ENCODE measurements around the gene PTPRH. TPM values are rescaled to one million over a fixed set of nuclear protein-coding genes. Genes with fewer than 3 reads are reported as not detected.

Gene PTPRH
- total RNA-seq, 1 donor from 2014 or later: not detected

DNA sequence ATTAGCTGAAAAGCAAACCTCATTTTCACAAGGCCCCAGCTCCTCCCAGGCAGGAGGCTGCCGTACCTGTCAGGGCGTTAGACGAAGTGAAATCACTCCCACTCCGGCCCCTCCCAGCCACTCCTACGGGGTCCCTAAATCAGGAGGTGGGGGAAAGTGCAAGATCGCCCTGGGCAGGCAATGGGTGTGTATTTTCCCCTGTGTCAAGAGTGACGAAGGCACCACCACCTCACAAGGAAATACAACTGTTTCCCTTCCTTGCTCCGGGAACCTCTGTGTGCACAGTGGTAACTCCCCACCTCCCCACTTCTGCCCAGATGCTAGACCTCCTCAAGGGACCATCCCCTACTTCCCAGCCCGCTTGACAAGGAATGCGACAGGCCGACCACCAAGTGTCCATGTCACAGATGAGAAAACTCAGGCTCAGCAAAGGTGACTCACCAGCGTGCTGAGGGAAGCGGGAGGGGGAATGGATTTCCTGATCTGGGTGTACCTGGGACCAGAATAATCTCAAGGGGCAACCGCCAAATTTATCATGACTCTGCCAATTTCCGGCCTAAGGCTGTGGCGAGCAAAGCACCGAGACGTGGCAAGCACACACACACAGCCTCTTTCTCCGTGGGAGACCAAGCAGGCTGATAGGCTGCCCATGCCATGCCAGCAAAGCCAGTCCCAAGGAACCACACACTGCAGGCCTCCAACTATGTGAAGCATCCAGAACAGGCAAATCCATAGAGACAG, 42.2 kb upstream of the PTPRH start:
- H3K36me3 Mint-ChIP-seq (ENCODE audit: low read depth): peaks cover 43% of the 10 kb centered on the region
- H3K9me3 Mint-ChIP-seq: no peaks in the 10 kb centered on the region
- peak; percentile 32 for DNase-seq (ENCODE audit: low spot score)
- intact Hi-C loops (cut with micrococcal nuclease): loop anchor here (5.0 to 10.0 kb wide), 3 partner anchors 34 to 1047 kb away; partner anchors contain the start of genes CCDC106, RPS9, ZNF580 and ZNF581
- H3K27ac Mint-ChIP-seq: peak overlapping the region; percentile 98
- H3K27me3 Mint-ChIP-seq (ENCODE audit: low read depth): no peaks in the 10 kb centered on the region
- H3K4me3 Mint-ChIP-seq (ENCODE audit: low read depth): peak overlapping the region; percentile 82
- peaks cover 50% of the 10 kb centered on the region for H3K4me1 Mint-ChIP-seq (ENCODE audit: low read depth)

DNA sequence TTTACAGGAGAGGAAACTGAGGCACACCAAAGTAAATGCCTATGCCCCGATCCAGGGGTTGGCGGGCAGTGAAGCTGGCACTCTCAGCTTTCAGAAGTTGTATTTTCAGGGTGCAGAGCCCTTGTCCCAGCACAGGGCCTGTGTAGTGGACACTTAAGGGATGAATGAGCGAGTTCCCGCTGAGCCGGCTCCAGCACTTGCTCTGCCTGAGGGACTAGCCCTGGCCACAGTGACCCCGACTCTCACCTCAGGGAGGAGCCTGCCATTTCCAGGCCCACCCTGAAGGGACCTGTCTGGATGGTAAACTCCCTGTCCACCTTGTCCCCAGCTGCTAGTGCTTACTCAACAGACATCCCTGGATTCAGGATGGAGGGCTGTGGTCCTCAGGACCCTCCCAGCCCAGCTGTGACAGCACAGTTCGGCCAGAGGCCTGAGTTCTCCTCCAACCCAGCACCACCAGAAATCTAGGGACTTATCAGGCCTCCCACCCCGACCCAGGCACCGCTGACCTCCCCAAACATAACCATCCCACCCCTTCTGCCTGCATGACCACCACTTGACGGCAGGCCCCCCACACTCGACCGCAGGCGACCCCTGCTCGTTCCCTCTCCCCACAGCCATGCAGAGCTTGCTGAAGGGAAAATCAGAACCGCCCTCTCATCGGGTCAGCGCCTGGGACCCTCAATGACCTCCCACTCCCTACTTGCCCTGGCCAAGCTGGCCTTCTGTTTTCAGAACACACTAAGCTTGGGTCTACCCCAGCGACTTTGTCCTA, 41.1 kb upstream of the PTPRH start:
- Mint-ChIP-seq H3K27me3 (ENCODE audit: low read depth) (no peaks in the 10 kb centered on the region), H3K9me3 (no peaks in the 10 kb centered on the region), H3K4me3 (ENCODE audit: low read depth) (no peak overlapping the region), H3K36me3 (ENCODE audit: low read depth) (peaks cover 36% of the 10 kb centered on the region), H3K27ac (peak overlapping the region; percentile 98), H3K4me1 (ENCODE audit: low read depth) (peaks cover 39% of the 10 kb centered on the region)
- DNase-seq (ENCODE audit: low spot score): no peak
- intact Hi-C loops (cut with micrococcal nuclease): loop anchor here (5.0 to 10.0 kb wide), 3 partner anchors 33 to 1046 kb away; partner anchors contain the start of genes CCDC106, RPS9, ZNF580 and ZNF581

DNA sequence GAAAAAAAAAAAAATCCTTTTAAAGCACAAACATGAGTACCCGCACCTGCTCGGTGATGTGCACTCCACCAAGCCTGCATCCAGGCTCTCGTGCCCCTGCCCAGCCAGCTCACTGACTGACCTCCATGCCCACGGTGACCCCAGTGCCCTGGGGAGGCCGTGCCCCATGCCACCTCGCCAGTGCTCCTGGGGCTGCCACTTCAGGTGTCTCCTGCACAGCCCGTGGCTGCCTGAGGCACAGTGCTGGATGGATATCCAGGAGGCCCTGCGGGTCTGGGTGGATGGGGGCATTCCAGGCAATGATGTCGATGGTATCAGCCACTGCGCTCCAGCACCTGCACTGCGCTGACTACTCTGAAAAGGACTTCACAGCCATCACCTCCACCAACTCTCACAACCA, 40.5 kb upstream of the PTPRH start:
- H3K9me3 Mint-ChIP-seq: no peaks in the 10 kb centered on the region
- no peak overlapping the region for H3K4me3 Mint-ChIP-seq (ENCODE audit: low read depth)
- H3K27ac Mint-ChIP-seq: no peak overlapping the region
- peaks cover 34% of the 10 kb centered on the region for H3K4me1 Mint-ChIP-seq (ENCODE audit: low read depth)
- intact Hi-C loops (cut with micrococcal nuclease): loop anchor here (5.0 to 10.0 kb wide), 3 partner anchors 33 to 1045 kb away; partner anchors contain the start of genes CCDC106, RPS9, ZNF580 and ZNF581
- H3K27me3 Mint-ChIP-seq (ENCODE audit: low read depth): no peaks in the 10 kb centered on the region
- DNase-seq (ENCODE audit: low spot score): no peak
- H3K36me3 Mint-ChIP-seq (ENCODE audit: low read depth): peaks cover 34% of the 10 kb centered on the region

GRCh38 chr19:55248704-55249103, 39.4 kb upstream of the PTPRH start:
- Mint-ChIP-seq H3K27ac (no peak overlapping the region), H3K27me3 (ENCODE audit: low read depth) (no peaks in the 10 kb centered on the region), H3K36me3 (ENCODE audit: low read depth) (peaks cover 38% of the 10 kb centered on the region), H3K9me3 (no peaks in the 10 kb centered on the region), H3K4me1 (ENCODE audit: low read depth) (peaks cover 26% of the 10 kb centered on the region), H3K4me3 (ENCODE audit: low read depth) (no peak overlapping the region)
- intact Hi-C loops (cut with micrococcal nuclease): no loop called here
- no peak for DNase-seq (ENCODE audit: low spot score)

DNA sequence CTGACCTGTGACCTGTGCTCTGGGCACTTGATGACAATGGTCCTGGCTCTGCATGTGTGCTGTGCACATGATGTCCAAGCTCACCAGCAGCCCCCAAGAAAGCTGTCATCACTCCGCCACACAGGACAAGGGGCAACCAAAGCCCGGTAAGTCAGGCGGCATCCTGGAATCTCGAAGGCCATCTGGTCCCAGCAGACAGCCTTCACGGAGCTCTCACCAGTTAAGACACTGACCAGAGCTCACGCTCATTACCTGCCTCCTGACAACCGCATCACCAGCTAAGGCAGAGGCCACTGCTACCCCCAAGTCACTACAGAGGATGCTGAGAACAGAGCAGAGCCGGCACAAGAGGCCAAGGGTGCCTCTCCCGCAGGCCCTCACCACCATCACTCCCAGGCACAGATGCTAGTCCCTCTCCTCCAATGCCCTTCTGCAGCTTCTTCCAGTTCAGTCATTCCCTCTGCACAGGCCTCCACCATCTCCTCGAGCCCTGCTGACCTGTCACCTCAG, 38.9 kb upstream of the PTPRH start:
- no peak overlapping the region for H3K4me3 Mint-ChIP-seq (ENCODE audit: low read depth)
- H3K9me3 Mint-ChIP-seq: no peaks in the 10 kb centered on the region
- H3K4me1 Mint-ChIP-seq (ENCODE audit: low read depth): peaks cover 21% of the 10 kb centered on the region
- intact Hi-C loops (cut with micrococcal nuclease): no loop called here
- no peaks in the 10 kb centered on the region for H3K27me3 Mint-ChIP-seq (ENCODE audit: low read depth)
- H3K27ac Mint-ChIP-seq: no peak overlapping the region
- H3K36me3 Mint-ChIP-seq (ENCODE audit: low read depth): peaks cover 39% of the 10 kb centered on the region
- no peak for DNase-seq (ENCODE audit: low spot score)

DNA sequence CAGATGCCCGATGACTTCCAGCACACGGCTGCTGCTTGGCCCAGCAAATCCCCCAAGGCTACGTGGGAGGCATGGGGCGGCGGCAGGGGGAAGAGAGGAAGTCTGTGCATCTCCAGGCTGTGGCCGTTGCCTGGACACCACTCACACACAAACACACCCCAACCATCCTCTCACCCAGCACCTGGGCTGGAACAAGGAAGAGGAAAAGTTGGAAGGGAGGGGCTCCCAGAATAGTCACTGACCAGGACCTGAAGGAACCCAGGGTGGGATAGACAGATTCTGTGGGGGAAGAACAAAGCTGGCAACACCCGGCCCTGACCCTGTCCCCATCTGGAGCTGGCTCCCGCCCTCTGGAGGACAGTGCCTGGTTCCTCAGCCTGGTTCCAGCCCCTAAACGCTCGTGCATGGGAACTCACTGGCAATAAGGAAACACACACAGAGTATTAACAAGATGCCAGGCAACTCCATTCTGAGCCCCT, 38.4 kb upstream of the PTPRH start:
- Mint-ChIP-seq H3K27ac (no peak overlapping the region), H3K27me3 (ENCODE audit: low read depth) (no peaks in the 10 kb centered on the region), H3K36me3 (ENCODE audit: low read depth) (peaks cover 42% of the 10 kb centered on the region), H3K4me3 (ENCODE audit: low read depth) (no peak overlapping the region), H3K9me3 (no peaks in the 10 kb centered on the region), H3K4me1 (ENCODE audit: low read depth) (peaks cover 17% of the 10 kb centered on the region)
- intact Hi-C loops (cut with micrococcal nuclease): no loop called here
- DNase-seq (ENCODE audit: low spot score): no peak

DNA sequence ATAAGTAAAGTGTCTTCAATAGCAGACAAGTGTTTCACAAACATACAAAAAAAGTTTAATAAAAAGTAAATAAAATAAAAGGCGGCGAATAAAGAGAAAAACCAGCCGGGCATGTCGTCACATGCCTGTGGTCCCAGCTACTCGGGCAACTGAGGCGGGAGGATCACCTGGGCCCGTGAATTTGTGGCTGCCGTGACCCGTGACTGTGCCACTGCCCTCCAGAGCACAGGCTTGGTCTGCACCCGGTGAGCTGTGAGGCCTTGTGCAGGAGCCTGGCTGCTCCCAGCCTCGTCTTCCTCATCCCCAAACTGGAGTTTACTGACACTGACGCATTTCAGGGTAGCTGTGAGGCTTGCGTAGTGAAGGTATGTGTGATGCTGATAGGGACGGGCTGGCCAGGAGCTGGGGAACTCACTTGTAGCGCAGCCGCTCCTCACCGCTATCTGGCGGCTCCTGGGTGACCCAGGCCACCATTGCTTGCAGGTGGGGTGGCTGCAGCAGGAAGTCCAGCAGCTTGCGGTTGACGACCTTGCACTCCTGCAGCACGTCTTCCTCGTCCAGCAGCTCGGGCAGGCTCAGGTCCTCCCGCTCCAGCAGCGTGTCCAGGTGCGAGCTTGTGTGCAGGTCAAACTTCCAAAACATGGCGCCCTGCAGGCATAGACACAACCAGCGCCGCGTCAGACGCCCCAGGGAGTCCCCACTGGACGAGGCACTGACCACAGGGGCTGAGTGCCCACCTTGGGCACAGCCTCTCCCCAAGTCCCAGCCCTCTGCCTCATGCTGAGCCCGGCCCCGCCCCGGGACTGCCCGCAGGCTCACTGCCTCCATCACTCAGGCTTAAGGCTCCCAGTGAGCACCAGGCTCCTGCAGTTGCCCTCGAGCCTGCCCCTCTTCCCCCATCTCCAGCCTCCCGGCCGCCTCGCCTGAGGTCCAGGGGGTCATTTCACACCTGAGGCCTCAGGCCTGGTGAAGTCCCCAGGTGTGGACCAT, 37.5 kb upstream of the PTPRH start:
- Mint-ChIP-seq H3K9me3 (no peaks in the 10 kb centered on the region), H3K4me3 (ENCODE audit: low read depth) (no peak overlapping the region), H3K36me3 (ENCODE audit: low read depth) (peaks cover 46% of the 10 kb centered on the region), H3K27ac (no peak overlapping the region), H3K4me1 (ENCODE audit: low read depth) (peaks cover 15% of the 10 kb centered on the region), H3K27me3 (ENCODE audit: low read depth) (no peaks in the 10 kb centered on the region)
- intact Hi-C loops (cut with micrococcal nuclease): no loop called here
- DNase-seq (ENCODE audit: low spot score): no peak

DNA sequence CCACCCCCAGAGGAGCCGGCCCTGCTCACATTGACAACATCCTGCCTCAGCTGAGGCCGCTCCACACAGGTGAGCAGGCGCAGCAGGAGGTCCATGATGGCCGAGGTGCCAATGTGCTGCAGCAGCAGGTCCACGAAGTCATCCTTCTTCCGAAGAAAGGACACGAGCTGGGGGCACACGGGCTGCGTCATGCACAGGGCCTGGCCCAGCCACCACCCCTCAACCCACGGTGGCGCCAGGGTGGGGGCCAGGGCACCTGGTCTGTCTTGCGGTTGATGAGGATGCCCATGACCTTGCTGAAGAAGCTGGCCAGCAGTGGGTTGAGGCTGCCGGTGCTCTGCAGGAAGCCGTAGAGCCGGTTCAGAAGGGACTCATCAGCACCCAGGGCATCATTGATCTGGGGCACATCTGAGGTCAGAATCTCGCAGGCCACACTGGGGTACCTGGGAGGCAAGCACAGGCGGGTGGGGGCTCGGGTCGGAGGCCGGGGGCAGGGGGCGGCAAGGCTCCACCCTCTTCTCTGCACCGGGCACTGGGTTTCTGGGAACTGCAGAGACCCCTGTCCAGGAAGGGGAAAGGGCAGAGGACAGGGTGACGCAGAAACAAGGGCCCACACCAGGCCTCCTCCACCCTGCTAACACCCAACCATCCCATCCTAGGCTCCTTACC, 36.1 kb upstream of the PTPRH start:
- Mint-ChIP-seq H3K27ac (no peak overlapping the region), H3K27me3 (ENCODE audit: low read depth) (no peaks in the 10 kb centered on the region), H3K36me3 (ENCODE audit: low read depth) (peaks cover 45% of the 10 kb centered on the region), H3K4me3 (ENCODE audit: low read depth) (no peak overlapping the region), H3K9me3 (no peaks in the 10 kb centered on the region), H3K4me1 (ENCODE audit: low read depth) (peaks cover 2% of the 10 kb centered on the region)
- intact Hi-C loops (cut with micrococcal nuclease): no loop called here
- no peak for DNase-seq (ENCODE audit: low spot score)

DNA sequence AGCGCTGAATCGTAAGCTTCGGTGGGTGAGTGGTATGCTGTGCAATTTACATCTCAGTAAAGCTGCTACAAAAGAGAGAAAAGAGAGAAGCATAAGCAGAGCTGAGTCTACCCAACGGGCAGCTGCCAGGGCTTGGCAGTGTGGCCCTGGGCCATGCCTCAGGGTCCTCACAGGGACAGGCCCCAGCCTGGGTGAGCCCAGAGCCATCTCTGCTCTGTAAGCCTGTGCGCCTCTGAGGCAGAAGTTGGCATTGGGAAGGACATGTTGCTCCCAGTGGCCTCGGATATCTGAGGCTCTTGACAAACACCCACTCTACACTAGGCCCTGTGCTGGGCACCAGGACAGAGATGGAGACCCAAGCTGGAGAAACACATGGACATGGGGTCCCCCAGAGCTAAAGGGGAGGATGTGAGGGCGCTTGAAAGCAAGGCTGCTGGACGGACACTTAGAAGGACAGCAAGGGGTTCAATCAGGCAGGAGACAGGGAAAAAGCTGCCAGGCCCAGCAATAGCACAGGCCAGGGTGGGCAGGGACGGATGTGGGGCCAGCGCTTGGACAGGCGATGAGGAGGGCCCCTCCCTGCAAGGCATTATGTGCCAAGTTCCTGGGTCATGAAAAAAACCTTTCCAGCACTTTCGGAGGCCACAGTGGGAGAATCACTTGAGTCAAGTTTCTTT, 34.8 kb upstream of the PTPRH start:
- peaks cover 53% of the 10 kb centered on the region for H3K36me3 Mint-ChIP-seq (ENCODE audit: low read depth)
- peaks cover 2% of the 10 kb centered on the region for H3K4me1 Mint-ChIP-seq (ENCODE audit: low read depth)
- no peak overlapping the region for H3K4me3 Mint-ChIP-seq (ENCODE audit: low read depth)
- no peak for DNase-seq (ENCODE audit: low spot score)
- peak overlapping the region; percentile 14 for H3K27ac Mint-ChIP-seq
- intact Hi-C loops (cut with micrococcal nuclease): no loop called here
- H3K9me3 Mint-ChIP-seq: no peaks in the 10 kb centered on the region
- no peaks in the 10 kb centered on the region for H3K27me3 Mint-ChIP-seq (ENCODE audit: low read depth)

DNA sequence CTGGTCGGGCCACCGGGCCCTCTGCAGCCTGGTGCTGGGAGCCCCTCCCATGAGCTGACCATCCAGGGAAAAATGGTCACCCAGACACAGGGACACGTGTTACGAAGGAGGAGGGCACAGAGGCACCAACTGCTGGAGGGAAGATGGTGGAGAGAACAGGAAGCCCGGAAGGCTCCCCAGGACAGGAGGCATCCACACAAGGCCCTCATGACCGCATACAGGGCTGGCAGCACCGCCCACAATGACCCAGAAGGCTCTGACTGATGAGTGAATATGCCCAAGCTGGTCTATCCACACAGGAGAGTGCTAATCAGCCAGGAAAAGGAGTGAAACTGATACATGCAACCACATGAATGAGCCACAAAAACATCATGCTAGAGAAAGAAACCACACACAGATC, 33.2 kb upstream of the PTPRH start:
- Mint-ChIP-seq H3K9me3 (no peaks in the 10 kb centered on the region), H3K4me1 (ENCODE audit: low read depth) (no peaks in the 10 kb centered on the region), H3K4me3 (ENCODE audit: low read depth) (no peak overlapping the region), H3K27me3 (ENCODE audit: low read depth) (no peaks in the 10 kb centered on the region), H3K36me3 (ENCODE audit: low read depth) (peaks cover 61% of the 10 kb centered on the region), H3K27ac (peak overlapping the region; percentile 18)
- intact Hi-C loops (cut with micrococcal nuclease): no loop called here
- DNase-seq (ENCODE audit: low spot score): no peak

DNA sequence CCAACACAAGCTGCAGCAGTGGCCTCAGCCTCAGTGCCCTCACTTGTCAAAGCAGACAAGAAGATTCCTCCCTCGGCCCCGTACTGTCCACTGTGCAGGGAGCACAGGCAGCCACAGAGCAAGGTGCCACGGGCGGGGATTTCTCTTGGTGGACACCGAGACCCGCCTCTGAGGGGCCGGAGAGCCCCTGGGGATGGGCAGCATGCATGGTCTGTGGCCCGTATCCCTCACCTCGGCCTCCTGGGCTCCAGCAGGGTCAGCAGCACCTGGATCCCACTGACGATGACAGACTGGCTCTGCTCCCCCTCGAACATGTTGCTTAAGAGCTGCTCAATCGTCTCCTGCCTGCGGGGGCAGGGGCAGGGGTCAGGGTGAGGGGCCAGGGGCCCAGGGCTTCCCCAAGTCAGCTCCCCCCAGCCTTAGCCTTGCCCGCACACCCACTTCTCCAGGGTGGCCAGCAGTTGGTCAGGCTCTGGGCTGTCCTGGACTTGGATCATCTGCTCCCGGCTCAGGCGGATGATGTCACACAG, 32.7 kb upstream of the PTPRH start:
- Mint-ChIP-seq H3K4me1 (ENCODE audit: low read depth) (no peaks in the 10 kb centered on the region), H3K4me3 (ENCODE audit: low read depth) (no peak overlapping the region), H3K27ac (no peak overlapping the region), H3K9me3 (no peaks in the 10 kb centered on the region), H3K27me3 (ENCODE audit: low read depth) (no peaks in the 10 kb centered on the region), H3K36me3 (ENCODE audit: low read depth) (peaks cover 67% of the 10 kb centered on the region)
- intact Hi-C loops (cut with micrococcal nuclease): no loop called here
- DNase-seq (ENCODE audit: low spot score): no peak
